ENCODE measurements around the gene STAT5B.

STAT5B gene

GRCh38 chr17:42178817-42179216 is 97.4 kb downstream of the STAT5B start:
- no peak for DNase-seq (ENCODE audit: low spot score)

- no peak for DNase-seq (ENCODE audit: low spot score)
Measured at GRCh38 chr17:42177684-42178083, 98.5 kb downstream of the STAT5B start.

GRCh38 chr17:42174126-42174783 is 101.9 kb downstream of the STAT5B start:
- DNase-seq (ENCODE audit: low spot score): no peak

GRCh38 chr17:42171831-42172230 is 104.4 kb downstream of the STAT5B start:
- no peak for DNase-seq (ENCODE audit: low spot score)

- DNase-seq (ENCODE audit: low spot score): no peak
Measured at GRCh38 chr17:42169351-42169750, 106.8 kb downstream of the STAT5B start.

- no peak for DNase-seq (ENCODE audit: low spot score)
Measured at GRCh38 chr17:42167807-42168206, 108.4 kb downstream of the STAT5B start.

- DNase-seq (ENCODE audit: low spot score): no peak
Measured at GRCh38 chr17:42166196-42166763, 109.9 kb downstream of the STAT5B start.

GRCh38 chr17:42165751-42166150 is 110.4 kb downstream of the STAT5B start:
- no peak for DNase-seq (ENCODE audit: low spot score)

- DNase-seq (ENCODE audit: low spot score): no peak
Measured at GRCh38 chr17:42163696-42164407, 112.3 kb downstream of the STAT5B start.

GRCh38 chr17:42163113-42163512 is 113.1 kb downstream of the STAT5B start:
- DNase-seq (ENCODE audit: low spot score): no peak

- DNase-seq (ENCODE audit: low spot score): no peak
Measured at GRCh38 chr17:42160531-42160910, 115.7 kb downstream of the STAT5B start.

GRCh38 chr17:42159796-42160530 is 116.2 kb downstream of the STAT5B start:
- no peak for DNase-seq (ENCODE audit: low spot score)

- no peak for DNase-seq (ENCODE audit: low spot score)
Measured at GRCh38 chr17:42155614-42156045, 120.6 kb downstream of the STAT5B start.

- DNase-seq (ENCODE audit: low spot score): no peak
Measured at GRCh38 chr17:42153919-42154742, 122.1 kb downstream of the STAT5B start.
